Activated CD8-positive, alpha-beta memory T cell treated with anti-CD3 and anti-CD28 coated beads for 48 hours (primary cell): ENCODE data around the gene CPNE9.

ENCODE experiments used
- DNase-seq, 3 experiments: peaks; one replicate each; pipeline ENCODE4 v3.0.0-alpha.2; 2020; ENCODE audit warnings: low read depth in 2 of 3, low spot score in 2 of 3

Gene CPNE9

GRCh38 chr3:9686703-9687102 lies 16.9 kb upstream of the CPNE9 start:
- DNase-seq, result no peak

GRCh38 chr3:9687514-9687913 lies 16.1 kb upstream of the CPNE9 start:
- DNase-seq, result no peak

DNA sequence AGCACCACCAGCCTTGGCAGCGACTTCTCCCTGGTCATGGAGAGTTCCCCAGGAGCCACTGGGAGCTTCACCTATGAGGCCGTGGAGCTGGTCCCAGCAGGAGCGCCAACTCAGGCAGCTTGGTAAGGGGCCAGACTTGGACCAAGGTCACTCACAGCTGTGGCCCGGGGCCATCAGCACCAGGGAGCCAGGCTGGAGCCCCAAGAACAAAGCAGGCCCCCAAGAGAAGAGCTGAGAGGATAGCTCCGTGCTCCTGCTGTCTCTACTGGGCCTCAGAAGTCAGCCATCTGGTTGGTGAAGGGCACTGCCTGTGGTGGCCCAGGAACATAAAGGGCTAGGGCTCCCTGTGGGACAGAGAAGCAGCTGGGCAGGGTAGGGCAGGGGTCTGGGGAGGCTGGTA lies 14.7 kb upstream of the CPNE9 start:
- DNase-seq, result no peak

GRCh38 chr3:9689757-9690156 lies 13.9 kb upstream of the CPNE9 start:
- DNase-seq, result no peak

DNA sequence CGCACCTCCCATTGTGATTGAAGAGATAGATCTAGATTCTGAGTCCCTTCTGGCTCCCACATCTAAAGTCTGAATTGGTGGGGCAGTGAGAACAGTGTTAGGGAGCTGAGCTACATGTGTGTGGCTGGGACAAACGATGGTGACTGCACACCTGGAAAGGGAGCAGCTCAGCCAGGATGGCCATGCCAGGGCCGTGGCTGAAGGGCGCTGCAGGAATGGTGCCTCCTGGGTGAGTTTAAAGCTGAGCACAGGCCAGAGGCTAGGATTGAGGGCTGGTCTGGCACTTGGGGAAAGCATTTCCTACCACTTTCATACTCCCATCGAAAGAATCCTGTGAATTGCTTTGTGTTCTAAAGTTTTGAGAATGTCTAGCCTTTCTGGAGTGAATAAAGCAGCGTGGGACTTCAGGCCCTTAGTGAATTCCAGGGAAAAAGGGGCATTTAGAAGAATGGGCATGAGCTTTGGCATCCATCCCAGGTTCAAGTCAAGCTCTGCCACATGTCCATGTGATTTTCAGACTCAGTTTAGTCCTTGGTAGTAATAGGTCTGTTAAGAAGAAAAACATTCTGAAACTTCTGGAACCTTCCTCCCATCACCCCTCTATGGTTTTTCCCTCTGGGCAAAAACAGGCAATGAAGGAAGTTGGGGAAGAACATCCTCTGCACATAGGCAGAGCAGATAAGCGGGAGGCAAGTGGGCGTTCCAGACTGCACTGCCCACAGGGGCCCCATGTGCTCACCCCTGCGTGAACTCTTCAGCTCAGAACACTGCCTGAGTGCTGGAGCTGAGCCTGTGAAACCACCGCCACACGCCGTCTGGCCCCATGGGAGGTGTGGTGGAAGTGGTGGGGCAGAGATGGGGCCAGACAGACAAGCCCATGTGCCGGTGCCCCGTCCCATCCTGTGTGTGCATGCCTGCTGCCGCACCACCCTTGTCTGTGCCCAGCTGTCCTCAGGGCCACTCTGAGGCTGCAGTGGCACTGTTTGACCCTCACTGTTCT lies 12.9 kb upstream of the CPNE9 start:
- DNase-seq, result no peak

- DNase-seq, result no peak
These were observed 12.0 kb upstream of the CPNE9 start for GRCh38 chr3:9691636-9692035.

GRCh38 chr3:9692416-9692815 lies 11.2 kb upstream of the CPNE9 start:
- no peak for DNase-seq

- no peak for DNase-seq
These were observed 8.3 kb upstream of the CPNE9 start for GRCh38 chr3:9695345-9695744.

DNA sequence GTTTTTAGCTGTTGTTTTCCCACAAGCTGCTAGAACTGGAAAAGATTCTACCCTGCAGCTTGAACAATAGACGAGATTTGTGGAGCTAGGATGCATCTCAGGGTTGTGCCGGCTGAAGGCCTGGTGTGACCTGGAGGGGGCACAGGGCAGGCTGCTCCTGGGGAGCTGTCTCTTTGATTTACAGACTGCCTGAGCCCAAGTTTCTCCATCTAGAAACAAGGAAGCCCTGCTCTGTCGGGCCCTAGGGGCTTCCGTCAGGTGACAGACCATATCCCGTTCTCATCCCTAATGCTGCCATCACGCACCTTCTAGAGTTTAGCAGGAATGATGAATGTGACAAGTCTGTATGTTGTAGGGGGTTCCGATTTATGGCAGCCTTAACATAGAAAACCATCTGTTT lies 7.9 kb upstream of the CPNE9 start:
- DNase-seq, result no peak

- no peak for DNase-seq
These were observed 7.0 kb upstream of the CPNE9 start for GRCh38 chr3:9696480-9697220.

GRCh38 chr3:9697892-9698291 lies 5.7 kb upstream of the CPNE9 start:
- DNase-seq, result no peak

DNA sequence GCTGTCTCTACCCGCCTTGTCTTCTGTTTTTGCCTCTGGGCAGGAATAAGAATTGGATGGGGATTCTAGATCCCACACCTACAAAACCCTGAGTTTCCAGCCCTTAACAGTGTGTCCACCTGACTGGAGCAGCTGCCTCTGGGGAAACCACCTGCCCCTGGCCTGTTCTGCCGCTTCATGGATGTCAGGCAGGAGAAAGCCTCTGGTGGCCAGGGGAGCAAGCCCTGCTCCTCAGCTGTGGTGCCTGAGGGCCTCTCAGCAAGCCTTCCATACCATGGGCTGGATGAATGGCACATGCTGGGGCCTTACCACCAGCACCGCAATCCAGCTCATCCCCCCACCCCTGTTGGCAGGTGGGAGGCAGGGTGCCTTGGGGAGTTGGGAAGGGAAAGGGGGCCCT lies 5.3 kb upstream of the CPNE9 start:
- DNase-seq, result no peak

GRCh38 chr3:9700536-9700935 lies 3.1 kb upstream of the CPNE9 start:
- DNase-seq, result no peak

- DNase-seq, result no peak
These were observed 2.6 kb upstream of the CPNE9 start for GRCh38 chr3:9701006-9701405.

DNA sequence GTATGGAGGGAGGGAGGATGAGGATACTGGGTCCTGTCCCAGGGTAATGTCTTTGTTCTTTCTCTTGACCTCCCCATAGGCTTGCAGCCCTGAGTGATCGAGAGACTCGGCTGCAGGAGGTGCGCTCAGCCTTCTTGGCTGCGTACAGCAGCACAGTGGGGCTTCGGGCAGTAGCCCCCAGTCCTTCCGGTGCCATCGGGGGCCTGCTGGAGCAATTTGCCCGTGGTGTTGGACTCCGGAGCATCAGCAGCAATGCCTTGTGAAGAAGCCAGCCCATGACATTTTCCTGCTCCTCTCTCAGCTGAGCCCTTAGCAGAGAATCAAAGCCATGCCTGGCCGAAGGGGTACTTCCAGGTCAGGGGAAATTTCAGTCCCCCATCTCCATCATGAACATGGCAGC lies 1.9 kb upstream of the CPNE9 start:
- DNase-seq, result no peak

GRCh38 chr3:9703240-9703639 lies 393 bp upstream of the CPNE9 start:
- no peak for DNase-seq

DNA sequence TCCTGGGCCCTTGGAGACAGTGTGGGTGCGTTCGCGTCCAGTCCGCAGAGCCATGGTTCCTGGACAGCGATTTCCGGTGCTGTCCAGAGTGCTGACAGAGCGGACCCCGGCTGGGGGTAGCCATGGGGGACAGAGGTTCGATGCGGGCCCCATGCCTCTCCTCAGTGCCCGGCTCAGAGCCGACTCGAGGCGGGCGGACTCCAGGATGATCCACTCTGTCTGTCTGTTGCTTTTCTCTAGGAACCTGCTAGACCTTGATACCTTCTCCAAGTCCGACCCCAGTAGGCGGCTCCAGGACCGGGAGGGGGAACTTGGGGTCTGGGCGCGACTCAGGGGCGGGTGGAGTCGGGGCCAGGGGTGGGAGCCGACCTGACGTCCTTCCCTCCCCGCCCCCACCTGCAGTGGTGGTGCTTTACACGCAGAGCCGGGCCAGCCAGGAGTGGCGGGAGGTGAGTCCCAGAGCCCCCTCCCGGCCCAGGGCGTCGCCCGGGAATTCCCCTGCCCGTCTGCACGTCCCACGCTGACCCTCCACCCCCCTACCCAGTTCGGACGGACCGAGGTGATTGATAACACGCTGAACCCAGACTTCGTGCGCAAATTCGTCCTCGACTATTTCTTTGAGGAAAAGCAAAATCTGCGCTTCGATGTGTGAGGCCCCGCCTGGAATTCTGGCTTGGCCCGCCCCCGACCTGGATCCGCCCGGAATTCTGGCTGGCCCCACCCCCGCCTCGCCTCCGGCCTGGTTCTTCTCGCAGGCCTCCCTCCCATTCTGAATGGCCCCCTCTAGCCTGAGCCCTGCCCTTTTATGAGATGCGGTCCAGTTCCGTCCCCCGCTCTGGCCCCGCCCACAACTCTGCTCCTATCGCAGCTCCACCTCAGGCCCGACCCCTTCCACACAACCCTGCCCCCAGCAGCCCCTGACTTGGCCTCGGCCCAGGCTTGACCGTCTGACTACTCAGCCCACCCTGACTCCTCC lies 1.0 kb downstream of the CPNE9 start:
- no peak for DNase-seq

DNA sequence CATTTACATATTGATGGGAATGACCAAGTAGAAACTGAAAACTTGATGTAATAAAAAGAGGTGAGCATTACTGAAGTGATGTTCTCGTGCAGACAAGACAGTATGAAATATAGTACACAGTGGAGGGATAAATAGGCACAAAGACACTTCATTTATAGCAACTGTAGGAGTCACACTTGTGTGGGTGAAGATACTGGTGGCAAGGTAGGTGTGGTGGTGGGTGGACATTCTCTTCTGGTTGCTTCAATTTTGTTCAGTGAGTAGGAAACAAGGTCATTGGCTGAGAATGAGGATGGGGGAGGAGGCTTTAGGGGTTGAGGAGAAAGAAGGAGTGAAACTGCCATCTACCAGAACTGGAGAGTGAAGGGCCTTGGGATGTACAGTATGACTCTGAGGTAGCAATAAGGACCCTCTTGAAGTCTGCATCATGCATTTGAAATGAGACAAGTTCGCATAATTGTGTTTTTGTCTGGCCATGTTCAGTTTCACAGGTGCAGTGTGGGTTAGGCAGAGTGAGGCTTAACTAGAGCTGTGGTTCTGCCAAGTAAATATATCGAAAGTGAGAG lies 6.6 kb downstream of the CPNE9 start:
- DNase-seq, result no peak

- no peak for DNase-seq
These were observed 8.8 kb downstream of the CPNE9 start for GRCh38 chr3:9712415-9712814.

GRCh38 chr3:9713142-9713541 lies 9.5 kb downstream of the CPNE9 start:
- DNase-seq, result no peak

GRCh38 chr3:9715136-9715535 lies 11.5 kb downstream of the CPNE9 start:
- DNase-seq, result no peak
